Stimulated activated CD8-positive, alpha-beta memory T cell treated with anti-CD3 and anti-CD28 coated beads, Interleukin-15, amount 100 ng/mL, for 48 hours (primary cell): Measurements from ENCODE around the gene ISM1.

Experiments
- DNase-seq, 2 donors: peaks; one replicate each; pipeline ENCODE4 v3.0.0-alpha.2; 2020; ENCODE audit warnings: low read depth in 2 of 2

The ISM1 gene

DNA sequence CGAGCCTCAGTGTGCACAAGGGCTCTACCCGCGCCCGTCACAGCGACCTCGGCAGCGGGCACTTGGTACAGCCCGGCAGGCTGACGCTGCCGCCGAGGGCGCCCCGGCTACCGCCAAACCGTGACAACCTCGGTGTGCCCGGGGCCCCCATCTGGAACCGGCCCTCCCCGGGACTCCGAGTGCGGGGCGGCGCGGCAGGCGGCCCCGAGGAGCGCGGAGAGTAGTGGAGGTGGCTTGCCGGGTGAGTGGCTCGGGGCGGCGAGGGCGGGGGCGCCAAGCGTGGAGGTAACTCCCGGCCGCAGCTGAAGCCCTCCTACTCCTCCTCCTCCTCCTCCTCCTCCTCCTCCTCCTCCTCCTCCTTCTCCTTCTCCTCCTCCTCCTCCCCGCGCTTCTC is at the start of gene ISM1:
TSS of gene ISM1 (plus strand) at position 371 of the 394 bp plus-strand sequence. CDS start 503 bp downstream, outside the sequence.
- no peak for DNase-seq

DNA sequence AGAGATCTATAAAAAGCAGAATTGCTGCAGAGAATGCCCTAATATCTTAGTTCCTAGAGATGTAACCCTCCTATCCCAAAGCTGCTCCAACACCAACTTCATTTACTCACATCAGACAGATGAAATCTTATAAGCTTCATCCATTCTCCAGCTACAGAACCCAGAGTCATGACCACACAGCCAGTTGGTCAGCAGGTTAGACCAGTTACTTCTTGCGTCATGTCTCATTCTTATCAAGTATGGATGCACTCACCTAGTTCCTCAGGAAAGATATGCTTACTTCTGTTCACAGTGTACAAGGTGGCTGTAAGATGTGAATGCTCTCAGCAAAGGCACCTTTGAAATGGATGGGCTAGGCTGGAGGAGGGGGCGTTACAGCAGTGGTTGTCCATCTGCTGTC is 47.9 kb upstream of the ISM1 start:
- no peak for DNase-seq

DNA sequence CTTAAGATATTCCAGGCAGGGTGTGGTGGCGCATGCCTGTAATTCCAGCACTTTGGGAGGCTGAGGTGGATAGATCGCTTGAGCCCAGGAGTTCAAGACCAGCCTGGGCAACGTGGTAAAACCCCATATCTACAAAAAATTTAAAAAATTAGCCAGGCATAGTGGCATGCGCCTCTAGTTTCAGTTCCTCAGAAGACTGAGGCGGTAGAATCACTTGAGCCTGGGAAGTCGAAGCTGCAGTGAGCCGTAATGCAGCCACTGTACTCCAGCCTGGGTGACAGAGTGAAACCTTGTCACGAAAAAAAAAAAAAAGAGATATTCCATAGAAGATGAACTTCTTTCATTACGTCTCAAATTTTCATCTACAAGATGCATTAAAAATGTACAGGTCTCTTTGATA is 46.7 kb upstream of the ISM1 start:
- DNase-seq = no peak

DNA sequence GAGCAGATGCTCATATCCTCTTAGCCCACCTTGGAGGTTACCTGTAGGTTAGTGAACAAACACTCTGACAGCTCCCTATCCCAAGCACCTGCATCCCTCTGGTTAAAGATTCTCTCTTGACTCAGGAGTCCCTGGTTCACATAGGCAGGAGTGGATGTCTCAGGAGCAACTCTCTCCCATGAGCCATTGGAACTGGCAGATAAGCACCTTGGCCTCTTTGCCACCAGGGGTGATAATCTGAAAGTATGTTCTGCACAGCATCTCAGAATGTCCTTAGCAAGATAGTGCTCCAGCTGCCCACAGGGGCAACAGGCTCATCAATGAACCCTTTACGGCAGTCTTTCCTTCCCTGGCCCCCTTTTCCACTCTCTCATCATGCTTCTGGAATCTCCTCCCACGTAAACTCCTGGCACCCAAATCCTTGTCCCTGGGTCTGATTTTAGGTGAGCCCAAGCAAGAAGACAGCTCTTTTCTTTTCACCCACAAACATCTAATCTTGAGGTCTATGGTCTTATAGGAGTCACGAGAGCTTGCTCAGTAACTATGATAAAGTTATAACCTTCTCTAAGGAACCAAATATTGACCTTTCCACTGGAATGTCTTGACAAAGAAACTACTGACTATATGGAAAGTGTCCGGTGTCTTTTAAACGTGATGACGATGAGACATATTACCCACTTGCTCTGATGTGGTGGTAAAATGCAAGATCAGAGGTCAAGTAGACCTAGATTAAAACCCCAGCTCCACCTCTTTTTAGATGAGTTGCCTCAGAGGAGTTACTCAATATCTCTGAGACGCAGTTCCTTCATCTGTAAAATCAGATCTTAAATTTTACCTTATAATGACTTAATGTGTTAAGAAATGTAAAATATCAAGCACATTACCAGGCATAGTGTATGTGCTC is 39.8 kb upstream of the ISM1 start:
- DNase-seq = no peak

DNA sequence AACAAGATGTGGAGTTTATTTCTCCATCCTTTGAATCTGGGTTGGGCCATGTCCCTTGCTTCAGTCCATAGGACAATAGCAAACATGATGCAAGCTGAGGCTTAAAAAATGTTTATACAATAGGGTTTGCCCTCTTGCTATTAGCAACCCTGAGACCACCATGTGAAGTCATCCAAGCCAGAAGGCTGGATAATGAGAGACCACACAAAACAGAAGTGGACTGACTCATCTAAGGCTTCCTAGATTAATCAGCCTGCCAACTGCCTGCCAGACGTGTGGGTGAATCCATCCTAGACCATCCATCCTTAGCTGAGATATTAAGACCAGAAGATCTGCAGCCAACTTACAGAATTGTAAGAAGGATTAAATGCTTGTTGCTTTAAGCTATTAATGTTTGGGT is 38.1 kb upstream of the ISM1 start:
- DNase-seq = peak; percentile 4 to 8

DNA sequence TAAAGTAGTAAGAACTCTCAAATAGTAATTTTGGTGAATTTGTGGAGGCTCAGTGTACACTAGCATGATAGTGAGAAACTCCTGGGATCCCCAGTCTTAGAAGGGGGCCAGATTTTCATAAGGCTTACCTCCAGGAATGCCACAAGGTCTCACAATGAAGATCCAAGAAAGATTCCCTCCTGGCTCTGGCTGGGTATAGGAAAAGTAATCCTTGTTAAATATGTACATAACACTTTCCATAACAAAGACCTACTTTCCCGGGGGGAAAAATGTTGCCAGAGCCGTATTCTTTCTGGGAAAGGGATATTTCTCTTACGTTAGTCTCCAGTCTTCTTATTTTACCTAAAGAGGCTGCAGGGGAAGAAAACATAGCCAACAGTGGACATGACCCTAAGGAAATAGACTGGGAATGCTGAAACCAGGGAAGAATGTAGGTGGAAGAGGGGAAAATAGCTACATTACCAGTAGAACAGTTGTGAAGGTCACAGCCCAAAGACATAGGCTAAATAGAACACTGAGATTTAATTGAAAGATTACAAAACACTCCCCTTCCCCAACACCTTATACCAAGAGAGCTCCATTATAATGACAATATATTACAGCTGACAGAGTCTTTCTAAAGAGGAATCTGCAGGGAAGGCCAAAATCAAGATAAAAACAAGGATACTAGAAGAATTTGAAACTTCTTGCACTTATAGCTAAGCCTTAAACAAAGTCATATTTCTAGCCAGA is 34.9 kb upstream of the ISM1 start:
- no peak for DNase-seq

DNA sequence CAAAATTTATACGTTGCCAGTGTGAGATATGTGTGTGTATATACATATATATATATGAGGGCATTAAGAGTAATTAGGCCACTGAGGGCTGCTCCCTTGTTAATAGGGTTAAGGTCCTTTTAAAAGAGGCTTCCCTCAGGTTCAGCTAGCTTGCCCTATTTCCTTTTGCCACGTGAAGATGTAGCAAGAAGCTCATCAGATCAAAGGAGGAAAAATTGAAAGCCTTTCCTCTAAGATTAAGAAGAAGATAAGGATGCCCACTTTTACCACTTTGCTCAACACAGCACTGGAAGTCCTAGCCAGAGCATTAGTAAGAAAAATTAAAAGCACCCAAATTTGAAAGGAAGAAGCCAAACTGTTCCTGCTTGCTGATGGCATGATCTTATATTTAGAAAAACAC is 33.2 kb upstream of the ISM1 start:
- no peak for DNase-seq

DNA sequence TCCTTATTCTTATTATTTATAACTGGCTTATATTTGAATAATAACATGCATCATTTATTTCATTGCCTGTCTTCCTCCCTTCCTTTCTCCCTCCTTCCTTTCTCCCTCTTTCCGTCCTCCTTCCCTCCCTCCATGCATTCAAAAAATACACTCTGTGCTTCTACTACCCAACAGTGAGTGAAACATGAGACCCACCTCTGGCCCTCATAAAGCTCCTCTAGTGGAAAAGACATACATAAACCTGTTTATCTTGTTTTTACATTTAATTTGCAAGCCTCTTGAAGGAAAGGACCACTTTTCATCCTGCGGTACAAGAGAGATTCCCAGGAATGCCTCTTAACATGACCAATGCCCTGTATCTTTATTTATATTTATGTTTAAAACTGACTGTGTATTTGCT is 21.8 kb upstream of the ISM1 start:
- no peak for DNase-seq

DNA sequence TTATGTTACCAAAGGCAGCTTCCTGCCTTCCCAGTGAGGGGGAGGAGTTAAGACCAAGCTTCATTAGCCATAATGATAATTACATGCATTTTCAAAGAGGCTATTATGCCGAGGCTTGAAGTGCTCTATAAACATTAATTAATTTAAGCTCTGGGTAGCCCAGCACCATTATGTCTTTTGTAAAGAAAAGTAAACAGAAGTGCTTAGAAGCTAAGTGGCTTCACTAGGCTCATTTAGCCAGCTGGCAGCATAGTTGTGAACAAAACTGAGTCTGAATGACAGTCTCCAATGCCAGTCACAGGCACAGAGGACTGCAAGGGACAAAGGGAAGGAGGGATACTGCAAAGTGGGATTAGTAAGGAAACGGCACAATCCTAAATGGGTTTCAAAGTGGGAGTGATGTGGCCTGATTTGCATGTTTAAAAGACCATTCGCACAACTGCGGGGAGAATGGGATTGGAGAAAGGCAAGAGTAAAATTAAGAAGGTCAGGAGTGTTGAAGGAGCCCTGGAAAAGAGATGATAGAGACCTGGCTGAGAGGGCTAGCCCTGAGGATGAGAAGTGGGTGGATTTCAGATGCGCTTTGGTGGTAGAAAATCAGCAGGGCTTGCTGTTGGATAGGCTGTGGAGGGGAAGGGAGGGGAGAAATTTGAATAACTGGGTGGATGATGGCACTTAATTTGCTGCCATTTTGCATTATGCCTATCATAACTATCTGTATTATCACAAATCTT is 20.1 kb upstream of the ISM1 start:
- DNase-seq = no peak

DNA sequence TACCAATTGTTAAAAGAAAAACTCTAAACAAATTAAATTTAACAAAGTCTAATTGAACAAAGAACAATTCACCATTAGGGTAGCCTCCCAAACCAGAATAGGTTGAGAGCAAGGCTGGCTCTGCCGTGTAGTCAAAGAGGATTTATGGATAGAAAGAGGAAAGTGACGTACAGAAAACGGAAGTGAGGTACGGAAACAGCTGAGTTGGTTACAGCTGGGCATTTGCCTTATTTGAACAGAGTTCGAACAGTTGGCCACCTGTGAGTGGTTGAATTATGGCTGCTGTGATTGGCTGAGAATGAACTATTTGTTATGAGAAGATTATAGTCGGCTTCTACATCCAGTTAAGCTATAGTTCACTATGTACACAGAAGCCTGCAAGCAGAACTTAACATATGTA is 18.5 kb upstream of the ISM1 start:
- DNase-seq = no peak

DNA sequence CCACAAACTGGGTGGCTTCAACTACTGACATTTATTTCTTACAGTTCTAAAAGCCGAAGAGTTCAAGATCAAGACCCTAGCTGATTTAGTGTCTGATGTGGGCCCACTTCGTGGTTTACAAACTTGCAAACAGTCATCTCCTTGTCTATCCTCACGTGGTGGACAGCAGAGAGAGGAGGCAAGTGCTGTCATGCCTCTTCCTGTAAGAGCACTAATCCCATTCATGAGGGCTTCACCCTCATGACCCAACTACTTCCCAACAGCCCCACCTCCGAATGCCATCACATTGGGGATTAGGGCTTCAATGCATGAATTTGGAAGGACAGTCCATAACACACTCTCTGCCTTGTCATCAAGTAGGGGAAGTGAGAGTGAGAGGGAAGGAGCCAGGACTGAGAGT is 15.6 kb upstream of the ISM1 start:
- no peak for DNase-seq

DNA sequence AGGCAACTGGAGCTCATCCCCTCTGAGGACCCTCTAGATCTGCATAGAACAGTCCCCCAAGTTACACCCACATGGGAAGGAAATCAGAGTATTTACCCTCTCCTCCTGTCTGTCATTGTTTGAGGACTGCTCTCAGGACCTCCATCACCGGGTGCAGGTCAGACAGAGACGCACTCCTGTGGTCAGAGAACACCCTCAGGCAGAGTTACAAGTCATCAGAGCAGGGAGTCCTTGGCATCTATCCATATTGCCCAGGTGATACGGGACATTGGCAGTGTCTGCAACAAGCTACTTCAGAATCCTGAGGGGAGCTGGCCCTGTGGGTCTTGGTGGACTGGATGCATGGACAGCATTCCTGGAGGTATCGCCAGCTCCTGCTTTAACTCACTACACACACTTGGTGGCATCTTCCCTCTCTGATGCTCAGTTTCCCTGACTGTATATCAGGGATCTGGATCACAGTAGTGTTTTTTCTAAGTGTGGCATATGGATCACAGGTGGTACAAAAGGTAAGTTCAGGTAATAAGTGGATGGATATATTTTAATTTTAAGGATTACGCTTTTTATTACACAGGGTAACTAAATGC is 15.1 kb upstream of the ISM1 start:
- DNase-seq = no peak

DNA sequence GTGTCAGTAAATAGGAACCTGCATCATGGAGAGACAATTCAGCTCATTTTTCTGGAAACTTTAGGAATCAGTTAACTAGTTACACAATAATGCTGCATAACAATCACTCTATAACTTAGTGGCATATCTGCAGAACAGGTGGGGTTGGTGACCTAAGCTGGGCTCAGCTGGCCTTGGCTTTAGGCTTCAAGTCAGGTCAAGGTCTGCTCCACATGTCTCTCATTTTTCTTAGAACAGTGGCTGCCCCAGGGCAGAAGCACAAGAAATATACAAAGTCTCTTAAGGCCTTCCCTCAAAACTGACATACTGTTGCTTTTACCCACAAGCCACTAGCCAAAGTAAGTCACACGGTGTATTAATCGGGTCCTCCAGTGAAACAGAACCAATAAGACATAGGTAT is 14.1 kb upstream of the ISM1 start:
- DNase-seq = no peak

DNA sequence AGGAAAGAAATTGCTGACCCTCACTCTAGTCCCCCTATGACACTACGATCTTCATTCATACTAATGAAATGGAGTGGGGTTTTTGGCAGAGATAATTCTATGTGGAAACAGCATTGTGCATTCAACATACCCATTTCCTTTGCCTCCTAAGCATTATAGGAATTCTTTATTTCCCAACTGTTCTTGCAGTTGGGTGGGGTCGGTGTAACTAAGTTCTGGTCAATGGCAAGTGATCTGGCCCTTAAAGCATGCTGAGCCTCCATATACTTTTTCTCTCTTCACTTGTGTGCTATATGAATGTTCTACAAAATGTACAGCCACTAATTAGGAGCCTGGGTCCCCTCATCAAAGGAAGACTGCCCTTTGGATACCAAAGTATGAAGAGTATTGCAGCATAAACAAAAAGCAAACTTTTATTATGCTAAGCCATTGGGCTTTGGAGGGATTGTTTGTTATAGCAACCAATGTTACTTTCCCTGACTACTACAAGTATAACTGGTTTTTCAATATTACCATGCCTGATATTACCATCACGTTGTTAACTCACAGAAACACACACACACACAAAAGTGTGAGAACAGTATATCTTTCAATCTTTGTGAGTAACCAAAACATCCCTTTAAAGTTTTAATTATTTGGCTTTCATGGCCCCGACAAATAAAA is 9.0 kb upstream of the ISM1 start:
- no peak for DNase-seq

DNA sequence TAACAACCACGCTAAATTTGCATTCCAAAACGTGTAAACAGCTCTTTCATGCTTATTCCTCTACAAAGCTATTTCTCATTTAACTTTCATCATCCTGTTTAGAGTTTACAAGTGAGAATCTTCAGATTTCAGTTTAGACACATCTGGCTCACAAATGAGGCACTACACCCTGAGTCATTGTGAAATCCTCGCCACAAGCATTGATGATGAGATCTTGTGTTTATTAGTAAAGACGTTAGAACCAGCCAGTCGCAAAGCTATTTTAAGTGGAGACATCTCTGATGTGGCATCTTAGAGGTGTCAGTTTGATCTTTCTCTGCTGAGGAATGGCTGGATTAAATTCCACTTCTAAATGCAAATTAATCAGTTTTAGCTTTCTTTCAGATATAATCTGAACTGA is 8.3 kb upstream of the ISM1 start:
- DNase-seq = no peak

DNA sequence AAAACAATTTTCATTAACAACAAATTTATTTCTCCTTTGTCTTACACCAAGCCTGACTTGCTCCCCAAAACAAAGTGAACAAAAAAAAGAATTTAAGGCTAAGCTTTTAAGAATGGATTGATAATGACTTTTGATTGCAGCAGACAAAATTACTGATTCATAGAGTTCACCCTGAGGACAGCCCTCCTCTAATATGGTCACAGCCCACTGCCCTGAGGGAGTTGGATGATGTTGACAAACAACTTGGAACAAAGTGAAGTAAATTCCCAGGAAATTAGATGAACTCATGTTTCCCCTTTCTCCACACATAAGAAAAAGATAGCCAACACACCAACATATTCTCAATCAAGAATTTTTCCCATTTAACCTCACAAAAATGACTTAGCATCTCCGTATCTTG is 7.7 kb upstream of the ISM1 start:
- DNase-seq = no peak

DNA sequence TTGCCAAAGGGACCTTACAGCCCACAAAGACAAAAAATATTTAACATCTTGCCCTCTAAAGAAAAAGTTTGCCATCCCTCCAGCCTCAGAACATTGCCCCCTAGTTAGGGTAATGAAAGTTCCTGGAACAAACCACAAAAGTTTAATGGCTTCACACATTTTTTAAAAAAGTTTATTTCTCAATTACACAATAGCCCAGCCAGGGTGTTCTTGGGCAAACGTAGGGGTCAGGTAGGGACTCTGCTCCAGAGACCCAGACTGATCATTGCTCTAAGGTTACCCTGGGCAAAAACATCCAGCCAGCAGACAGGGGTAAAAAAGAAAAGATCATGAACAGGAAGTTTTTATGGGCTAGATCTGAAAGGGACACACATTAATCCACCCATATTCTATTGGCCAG is 4.5 kb upstream of the ISM1 start:
- no peak for DNase-seq

DNA sequence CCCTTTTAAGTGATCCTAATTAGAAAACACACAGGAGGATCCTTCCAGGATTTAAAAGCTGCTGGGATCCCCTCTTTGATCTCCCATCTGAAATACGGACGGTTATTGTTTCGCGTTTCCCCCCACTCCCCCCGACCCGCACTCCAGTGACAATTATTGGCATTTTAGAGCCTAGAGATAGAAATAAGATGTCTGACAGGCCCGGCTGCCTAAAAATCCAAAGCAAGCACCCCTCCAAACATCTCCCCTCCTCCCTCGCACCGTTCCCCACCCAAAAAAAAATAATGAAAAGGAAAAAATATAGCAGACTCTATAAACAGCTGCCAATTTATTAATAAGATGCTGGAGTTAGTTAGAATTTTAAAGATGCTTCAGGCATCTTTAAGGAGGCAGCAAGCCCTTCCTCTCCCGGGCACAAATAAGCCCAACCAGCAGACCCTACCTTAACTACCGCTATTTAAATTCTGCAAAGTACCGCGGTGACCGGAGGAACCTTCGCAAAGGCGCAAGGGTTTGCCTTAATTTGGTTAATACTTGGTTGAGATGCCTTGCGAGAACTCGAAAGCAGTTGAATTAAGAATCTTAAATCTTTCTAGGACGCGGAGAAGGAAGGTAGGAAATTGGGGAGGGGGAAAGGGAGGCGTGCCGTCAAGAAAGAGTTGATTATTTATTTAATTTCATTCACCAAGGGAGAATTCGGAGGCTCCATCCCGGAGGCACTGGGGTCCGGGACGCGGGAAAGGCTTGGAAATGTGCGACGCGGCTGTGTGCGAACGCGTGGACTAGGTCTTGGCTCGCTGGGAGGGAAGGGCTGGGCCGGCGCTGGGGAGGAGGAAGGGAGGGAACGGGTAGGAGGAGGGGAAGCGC is 1.5 kb upstream of the ISM1 start:
- DNase-seq = no peak

DNA sequence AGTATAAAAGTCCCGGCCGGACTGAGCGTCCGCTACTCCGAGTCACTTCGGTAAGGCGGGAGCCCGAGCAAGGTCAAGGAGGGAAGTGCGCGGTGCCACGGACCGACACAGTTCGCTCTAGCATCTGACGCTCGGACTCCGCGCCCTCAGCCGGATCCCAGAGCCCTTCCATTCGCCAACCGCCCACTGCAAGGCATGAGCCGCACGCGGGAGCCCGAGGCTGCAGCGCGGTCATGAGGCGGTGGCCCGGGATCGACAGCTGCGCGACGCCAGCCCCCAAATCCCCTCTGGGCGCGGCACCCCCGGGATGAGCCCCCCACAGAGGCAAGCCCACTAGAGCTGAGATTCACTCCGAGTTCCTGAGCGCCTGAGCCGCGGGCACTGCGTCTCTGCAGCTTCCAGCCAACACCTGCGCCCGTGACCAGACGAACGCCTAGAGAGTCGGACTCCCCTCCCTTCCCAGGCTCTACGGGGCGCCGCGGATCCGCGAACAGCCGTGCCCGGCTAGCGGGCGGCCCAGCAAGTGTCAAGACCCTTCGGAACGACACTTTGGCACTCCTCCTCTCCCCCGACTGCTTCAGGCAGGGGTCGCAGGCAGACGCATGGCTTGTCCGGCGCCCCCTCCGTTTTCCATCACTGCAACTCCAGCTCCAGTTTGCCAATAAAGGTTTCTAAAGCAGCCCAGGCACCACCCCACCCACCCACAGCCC is 725 bp upstream of the ISM1 start:
- no peak for DNase-seq

DNA sequence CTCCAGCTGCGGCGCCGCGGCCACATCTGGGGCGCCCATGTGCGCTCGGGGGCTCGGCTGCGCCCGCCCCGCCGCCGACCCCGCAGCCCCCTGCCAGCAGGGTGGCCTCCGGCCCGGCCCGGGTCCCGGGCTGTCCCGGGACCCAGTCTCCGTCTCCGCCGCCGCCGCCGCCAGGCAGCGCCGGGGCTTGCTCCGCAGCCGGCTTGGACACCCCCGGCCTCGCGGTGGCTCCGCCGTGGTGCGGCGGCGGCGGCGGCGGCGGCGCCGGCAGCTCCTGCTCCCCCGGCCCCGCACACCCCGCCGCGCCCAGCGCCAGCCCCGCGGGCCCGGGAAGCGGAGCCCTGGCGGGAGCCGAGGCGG is 219 bp downstream of the ISM1 start:
- no peak for DNase-seq
